NCI-H82 (cell line): ENCODE data around the gene ANTXR2.

Source experiments
- DNase-seq: peaks from one replicate; lab custom pipeline; 2025; lab: John Stamatoyannopoulos, UW

The ANTXR2 gene

DNA sequence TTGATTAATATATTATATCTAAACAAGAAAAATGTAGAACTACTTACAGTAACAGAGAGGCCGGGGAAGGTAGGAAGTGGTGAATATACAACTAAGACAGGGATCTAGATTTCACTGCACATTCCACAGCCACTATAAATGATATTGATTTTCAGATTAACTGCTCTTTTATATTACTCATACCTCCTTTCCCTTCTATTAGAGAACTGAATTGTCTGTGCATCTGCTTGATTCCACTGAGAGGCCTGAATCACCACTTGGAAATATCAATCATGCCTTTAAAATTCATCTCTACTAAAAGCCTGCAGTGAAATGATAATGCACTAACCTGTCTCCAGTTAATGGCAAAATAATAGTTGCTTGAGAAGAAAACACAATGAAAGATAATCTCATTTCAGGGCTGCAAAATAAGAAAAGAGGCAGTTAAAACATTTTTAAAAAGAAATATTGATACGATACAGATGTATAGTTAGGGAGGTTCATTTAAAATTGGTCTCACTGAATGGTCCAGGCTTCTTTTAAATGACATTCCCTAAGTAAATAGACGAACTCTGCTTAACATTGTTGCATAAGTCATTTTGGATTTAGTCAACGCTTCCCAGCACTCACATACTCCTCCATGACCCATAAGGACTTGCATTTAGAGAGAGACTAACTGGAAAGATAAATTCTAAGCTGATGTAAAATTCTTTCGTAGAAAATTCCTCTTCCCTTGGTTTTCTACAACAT, 3.8 kb downstream of the ANTXR2 start:
- no peak for DNase-seq

DNA sequence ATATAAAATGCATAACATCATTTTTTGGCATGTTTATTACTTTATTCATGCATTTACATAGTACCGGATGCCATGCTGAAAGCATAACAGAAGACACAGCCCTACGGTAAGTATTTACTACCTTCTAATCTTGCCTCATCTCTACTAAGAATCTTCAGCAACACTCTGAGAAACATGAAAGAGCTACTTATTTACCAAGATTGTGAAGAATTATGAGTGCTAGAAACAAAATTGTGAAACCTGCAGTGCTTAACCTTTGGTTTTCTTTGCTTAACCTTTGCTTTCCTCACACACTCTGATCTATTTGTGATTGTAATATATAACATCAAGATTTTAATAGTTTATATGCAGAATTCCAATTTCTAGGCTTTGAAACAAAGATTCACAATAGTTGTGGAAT, 7.4 kb downstream of the ANTXR2 start:
- no peak for DNase-seq

GRCh38 chr4:80062527-80062926, 10.5 kb downstream of the ANTXR2 start:
- DNase-seq: no peak

- DNase-seq: no peak
Measured at GRCh38 chr4:80060804-80061203, 12.2 kb downstream of the ANTXR2 start.

DNA sequence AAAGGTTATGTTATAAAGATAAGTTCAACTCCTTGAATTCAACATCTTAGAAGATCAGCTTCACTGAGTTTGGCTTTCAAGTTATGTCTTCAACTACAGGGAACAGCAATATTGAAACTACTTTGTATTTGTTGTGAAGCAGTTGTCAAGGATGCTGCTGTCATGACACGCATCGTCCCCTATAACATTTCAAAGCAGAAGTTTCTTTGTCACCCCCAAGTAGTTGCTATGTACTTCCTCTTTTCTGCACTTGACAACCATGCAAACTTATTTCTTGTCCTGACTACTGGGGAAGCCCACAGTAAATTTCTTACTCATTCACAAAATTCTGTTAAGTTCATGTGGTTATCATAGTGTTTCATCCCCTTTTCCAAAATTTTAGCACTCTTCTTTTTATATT, 14.3 kb downstream of the ANTXR2 start:
- no peak for DNase-seq

DNA sequence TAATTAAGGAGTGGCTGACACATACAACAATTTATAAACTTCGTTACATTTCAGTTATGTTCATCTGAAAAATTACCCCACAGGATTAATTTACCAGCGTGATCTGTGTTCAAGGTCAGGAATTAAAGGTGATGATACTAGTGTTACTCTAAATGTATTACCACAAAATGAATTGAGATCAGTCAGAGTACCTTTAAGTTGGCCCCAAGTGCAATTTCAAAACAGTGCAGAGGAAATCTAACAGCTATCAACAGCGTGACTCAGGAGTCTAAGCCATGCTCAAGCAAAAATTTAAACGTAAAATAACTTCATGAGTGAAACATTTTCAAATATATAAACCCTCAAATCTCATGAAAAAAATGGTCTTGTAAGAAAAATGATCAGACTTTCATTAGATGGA, 18.7 kb downstream of the ANTXR2 start:
- no peak for DNase-seq

- no peak for DNase-seq
Measured at GRCh38 chr4:80053140-80053910, 19.7 kb downstream of the ANTXR2 start.

- no peak for DNase-seq
Measured at GRCh38 chr4:80049813-80050534, 23.1 kb downstream of the ANTXR2 start.

DNA sequence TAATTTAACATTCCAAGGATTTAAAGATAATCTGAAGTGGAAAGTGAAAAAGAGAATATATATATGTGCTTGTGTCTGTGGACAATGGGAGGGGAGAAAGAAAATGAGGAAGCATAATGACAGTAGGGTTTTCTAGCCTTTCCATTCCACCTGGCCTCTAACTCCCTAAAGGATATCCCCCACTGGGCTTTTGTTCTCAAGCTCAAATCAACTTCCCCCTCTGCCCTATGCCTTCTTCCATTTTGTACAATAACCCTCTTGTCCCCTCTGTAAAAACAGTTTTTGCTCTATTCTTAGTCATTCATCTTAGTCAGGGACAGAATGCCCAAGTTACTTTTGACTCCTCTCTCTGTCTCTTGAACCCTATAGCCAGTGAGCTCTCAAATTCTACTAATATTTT, 23.6 kb downstream of the ANTXR2 start:
- no peak for DNase-seq

DNA sequence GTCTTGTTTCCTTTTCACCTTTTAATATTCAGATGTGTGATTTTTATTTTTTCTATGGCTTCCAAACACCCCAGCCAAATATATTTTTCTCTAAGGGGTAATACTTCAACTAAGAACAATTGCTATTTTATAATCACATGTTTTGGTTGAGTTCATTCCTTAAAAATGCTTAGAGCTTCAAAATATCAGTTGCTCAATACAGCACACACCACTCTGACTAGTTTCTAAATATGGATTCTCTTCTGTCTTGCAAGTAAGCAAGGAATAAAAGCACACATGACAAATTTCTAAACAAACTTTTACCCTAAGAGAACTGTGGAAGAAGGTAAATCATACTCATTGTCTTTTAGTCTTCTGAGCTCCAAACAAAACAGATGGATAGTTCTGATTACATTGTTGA, 27.2 kb downstream of the ANTXR2 start:
- no peak for DNase-seq

GRCh38 chr4:80043541-80043940, 29.5 kb downstream of the ANTXR2 start:
- peak; percentile 8 for DNase-seq

GRCh38 chr4:80042821-80043220, 30.2 kb downstream of the ANTXR2 start:
- no peak for DNase-seq

DNA sequence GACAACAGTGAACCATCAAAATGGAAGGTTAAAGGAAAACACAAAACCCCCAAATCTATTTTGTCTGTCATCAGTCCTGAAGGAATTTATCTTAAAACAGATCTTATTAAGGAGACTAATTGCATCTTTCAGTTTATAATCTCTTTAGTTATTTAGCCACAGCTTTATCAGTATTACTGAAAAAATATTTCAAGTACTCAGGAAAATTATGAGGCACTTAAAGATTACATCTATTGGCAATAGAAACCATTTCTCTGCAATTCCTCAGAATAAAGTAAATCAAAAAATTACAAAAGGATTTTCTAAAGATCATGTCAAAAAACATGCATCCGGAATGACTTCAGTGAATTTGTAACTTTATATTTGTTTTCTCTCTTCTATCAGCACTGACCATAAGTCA, 35.2 kb downstream of the ANTXR2 start:
- DNase-seq: no peak

GRCh38 chr4:80036949-80037685, 35.9 kb downstream of the ANTXR2 start:
- DNase-seq: no peak

GRCh38 chr4:80036306-80036705, 36.7 kb downstream of the ANTXR2 start:
- DNase-seq: no peak

DNA sequence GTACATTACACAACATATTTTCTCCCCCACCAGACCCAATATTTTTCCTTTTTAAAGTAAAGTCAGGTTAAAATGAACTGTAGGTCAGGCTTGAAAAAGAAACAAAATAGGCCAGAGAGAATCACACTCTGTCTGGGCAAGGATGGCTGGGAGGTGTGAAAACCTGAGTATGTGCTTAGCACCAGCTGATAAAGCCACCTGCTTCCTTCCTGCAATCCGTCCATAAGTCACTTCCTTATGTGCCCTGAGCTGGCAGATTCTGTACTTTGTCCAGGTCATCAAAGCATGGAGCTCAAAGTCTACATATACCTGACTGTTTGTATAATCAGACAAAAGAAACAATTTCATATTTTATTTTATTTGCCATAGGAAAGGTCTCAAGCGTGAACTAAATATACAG, 37.7 kb downstream of the ANTXR2 start:
- DNase-seq: peak; percentile 37

- no peak for DNase-seq
Measured at GRCh38 chr4:80033581-80033980, 39.4 kb downstream of the ANTXR2 start.

GRCh38 chr4:80029364-80029763, 43.7 kb downstream of the ANTXR2 start:
- DNase-seq: no peak

- DNase-seq: no peak
Measured at GRCh38 chr4:80027611-80028010, 45.4 kb downstream of the ANTXR2 start.

DNA sequence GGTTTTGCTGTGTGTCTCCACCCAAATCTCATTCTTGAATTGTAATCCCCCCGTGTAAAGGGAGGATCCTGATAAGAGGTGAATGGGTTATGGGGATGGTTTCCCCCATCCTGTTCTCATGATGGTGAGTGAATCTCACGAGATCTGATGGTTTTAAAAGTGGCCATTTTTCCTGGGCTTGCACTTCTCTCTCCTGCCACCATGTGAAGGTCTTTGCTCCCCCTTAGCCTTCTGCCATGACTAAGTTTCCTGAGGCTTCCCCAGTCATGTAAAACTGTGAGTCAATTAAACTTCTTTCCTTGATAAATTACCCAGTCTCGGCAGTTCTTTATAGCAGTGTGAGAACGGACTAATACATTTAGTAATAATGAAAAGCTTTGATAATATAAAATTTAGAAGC, 46.9 kb downstream of the ANTXR2 start:
- peak; percentile 8 for DNase-seq

GRCh38 chr4:80024335-80024734, 48.7 kb downstream of the ANTXR2 start:
- DNase-seq: no peak

GRCh38 chr4:80022282-80022681, 50.7 kb downstream of the ANTXR2 start:
- DNase-seq: no peak
